ENCODE results near the gene ZNF211. TPM values are rescaled to one million over a fixed set of nuclear protein-coding genes. Genes with fewer than 3 reads are reported as not detected.
A peak's percentile ranks its signal among the peaks of the same experiment; 100 is the strongest.

Gene ZNF211
- total RNA-seq, 1 experiment from 2014 or later: 8.2 TPM

DNA sequence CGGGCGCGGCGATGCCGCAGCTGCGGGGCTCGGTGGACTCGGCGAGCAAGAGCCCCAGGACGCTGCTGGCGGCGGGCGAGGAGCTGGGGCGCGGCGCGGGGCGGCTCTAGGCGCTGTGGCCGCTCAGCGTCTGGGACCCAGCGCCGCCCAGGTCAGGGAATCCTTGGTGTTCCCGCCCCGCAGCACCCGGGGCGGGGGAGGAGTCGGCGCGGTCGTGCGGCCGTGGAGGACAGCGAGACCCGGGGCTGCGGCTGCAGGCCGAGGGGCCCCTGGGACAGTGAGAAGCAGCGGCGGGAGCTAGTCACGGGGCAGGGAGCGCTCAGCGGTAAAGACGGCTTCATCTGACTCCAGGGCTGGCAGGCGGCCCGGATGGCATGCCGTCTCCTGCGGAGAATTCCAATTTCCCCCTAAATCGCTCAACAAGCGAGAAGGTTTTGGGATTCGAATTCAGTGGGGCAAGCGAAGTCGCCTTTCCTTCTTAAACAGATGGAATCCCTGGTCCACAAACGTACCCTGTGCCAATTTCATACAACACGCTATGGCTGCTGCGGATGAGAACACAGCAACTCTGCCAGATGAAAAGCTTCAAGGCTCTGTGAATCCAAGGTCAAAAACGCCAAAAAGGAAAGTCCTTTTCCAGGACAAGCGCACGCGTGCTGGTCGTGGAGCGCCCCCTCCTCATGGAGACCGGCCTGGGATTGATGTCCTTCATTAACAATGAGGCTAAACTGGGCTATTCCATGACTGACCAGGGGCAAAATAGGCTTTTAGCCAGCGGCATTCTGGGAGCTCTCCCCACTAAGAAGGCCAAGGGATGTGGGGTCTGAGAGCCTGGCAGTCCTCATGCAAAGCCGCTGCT lies 31.5 kb downstream of the ZNF211 start:
- H3K4me3 ChIP-seq (ENCODE audit: low read depth, low read length, poor library complexity, severe bottlenecking): peak overlapping the region; percentile 51
- intact Hi-C loops (cut with micrococcal nuclease; ENCODE audit: unreplicated experiment): no loop called here
- H3K36me3 ChIP-seq (ENCODE audit: insufficient read depth, low read length, poor library complexity, severe bottlenecking): no peaks in the 10 kb centered on the region
- no peaks in the 10 kb centered on the region for H3K9me3 ChIP-seq (ENCODE audit: low read depth, low read length, poor library complexity, severe bottlenecking)
- H3K4me1 ChIP-seq (ENCODE audit: insufficient read depth, low read length, poor library complexity, severe bottlenecking): no peaks in the 10 kb centered on the region
- POLR2A ChIA-PET (ENCODE audit: low non-redundant PET): no interaction called here
- no peak for TF ChIP-seq EZH2 (IDR thresholded peaks at IDR 0.05; ENCODE audit: borderline replicate concordance, low read depth, low read length, poor library complexity, severe bottlenecking)
- TF ChIP-seq, protein P1, sequence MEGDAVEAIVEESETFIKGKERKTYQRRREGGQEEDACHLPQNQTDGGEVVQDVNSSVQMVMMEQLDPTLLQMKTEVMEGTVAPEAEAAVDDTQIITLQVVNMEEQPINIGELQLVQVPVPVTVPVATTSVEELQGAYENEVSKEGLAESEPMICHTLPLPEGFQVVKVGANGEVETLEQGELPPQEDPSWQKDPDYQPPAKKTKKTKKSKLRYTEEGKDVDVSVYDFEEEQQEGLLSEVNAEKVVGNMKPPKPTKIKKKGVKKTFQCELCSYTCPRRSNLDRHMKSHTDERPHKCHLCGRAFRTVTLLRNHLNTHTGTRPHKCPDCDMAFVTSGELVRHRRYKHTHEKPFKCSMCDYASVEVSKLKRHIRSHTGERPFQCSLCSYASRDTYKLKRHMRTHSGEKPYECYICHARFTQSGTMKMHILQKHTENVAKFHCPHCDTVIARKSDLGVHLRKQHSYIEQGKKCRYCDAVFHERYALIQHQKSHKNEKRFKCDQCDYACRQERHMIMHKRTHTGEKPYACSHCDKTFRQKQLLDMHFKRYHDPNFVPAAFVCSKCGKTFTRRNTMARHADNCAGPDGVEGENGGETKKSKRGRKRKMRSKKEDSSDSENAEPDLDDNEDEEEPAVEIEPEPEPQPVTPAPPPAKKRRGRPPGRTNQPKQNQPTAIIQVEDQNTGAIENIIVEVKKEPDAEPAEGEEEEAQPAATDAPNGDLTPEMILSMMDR (conservative IDR thresholded peaks at IDR 0.05; ENCODE audit: low read depth, low read length): no peak
- CTCF ChIA-PET: no interaction called here
- no TSS peak for BruUV-seq (replicated peaks)
- H3K27ac ChIP-seq (ENCODE audit: low read depth, low read length, poor library complexity, severe bottlenecking): no peak overlapping the region
- DNase-seq (ENCODE audit: low spot score): peak; percentile 39
- peaks cover 37% of the 10 kb centered on the region for H3K27me3 ChIP-seq (replicated peaks; ENCODE audit: insufficient read depth, low read depth, low read length, poor library complexity)

DNA sequence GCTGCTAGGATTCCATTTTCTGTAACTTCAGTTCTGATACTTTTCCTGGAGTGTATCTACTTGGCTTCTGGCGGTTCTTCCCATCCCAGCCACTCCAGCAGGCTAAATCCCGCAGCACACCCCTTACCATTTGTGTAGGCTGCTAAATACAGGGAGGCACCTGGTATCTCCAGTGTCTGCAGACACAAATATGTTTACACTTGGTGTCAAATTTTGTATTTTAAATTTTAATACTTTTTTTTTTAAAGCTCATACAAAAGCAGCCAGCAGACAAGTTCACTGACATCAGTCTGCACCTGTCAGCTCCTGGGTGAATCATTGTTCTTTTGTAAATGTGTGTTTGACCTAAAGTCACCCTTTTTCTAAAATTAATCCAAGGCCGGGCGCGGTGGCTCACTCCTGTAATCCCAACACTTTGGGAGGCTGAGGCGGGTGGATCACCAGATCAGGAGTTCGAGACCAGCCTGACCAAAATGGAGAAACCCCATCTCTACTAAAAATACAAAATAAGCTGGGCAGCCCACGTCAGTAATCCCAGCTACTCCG lies 32.4 kb downstream of the ZNF211 start:
- Histone ChIP-seq H3K27me3 (replicated peaks; ENCODE audit: insufficient read depth, low read depth, low read length, poor library complexity) (peaks cover 29% of the 10 kb centered on the region), H3K36me3 (ENCODE audit: insufficient read depth, low read length, poor library complexity, severe bottlenecking) (no peaks in the 10 kb centered on the region), H3K4me1 (ENCODE audit: insufficient read depth, low read length, poor library complexity, severe bottlenecking) (no peaks in the 10 kb centered on the region), H3K27ac (ENCODE audit: low read depth, low read length, poor library complexity, severe bottlenecking) (no peak overlapping the region), H3K9me3 (ENCODE audit: low read depth, low read length, poor library complexity, severe bottlenecking) (no peaks in the 10 kb centered on the region), H3K4me3 (ENCODE audit: low read depth, low read length, poor library complexity, severe bottlenecking) (no peak overlapping the region)
- no TSS peak for BruUV-seq (replicated peaks)
- TF ChIP-seq, protein P1 (conservative IDR thresholded peaks at IDR 0.05; ENCODE audit: low read depth, low read length): no peak
- TF ChIP-seq EZH2 (IDR thresholded peaks at IDR 0.05; ENCODE audit: borderline replicate concordance, low read depth, low read length, poor library complexity, severe bottlenecking): no peak
- ChIA-PET POLR2A (ENCODE audit: low non-redundant PET) (no interaction called here), CTCF (no interaction called here)
- no peak for DNase-seq (ENCODE audit: low spot score)
- intact Hi-C loops (cut with micrococcal nuclease; ENCODE audit: unreplicated experiment): no loop called here

DNA sequence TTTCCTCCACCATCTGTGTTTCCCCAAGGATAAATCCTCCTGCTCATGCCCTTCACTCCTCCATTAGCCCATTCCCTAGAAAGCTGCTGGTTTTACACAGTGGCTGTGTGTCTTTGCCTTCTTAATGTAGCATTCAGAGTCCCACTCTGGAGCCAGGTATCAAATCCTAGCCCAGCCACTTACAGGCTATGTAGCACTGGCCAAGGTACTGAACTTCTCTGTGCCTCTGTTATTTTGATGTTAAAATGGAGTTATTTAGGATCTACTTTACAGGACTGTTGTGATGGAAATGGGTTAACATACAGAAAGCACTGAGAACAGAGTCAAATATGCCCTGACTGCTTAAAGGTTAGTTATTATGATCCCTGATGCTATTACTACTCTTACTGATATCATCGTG lies 34.3 kb downstream of the ZNF211 start:
- TF ChIP-seq EZH2 (IDR thresholded peaks at IDR 0.05; ENCODE audit: borderline replicate concordance, low read depth, low read length, poor library complexity, severe bottlenecking): no peak
- TF ChIP-seq, protein P1 (conservative IDR thresholded peaks at IDR 0.05; ENCODE audit: low read depth, low read length): no peak
- POLR2A ChIA-PET (ENCODE audit: low non-redundant PET): no interaction called here
- CTCF ChIA-PET: no interaction called here

More for the DNA sequence above, 34.3 kb downstream of the ZNF211 start:
- no peaks in the 10 kb centered on the region for H3K9me3 ChIP-seq (ENCODE audit: low read depth, low read length, poor library complexity, severe bottlenecking)
- no TSS peak for BruUV-seq (replicated peaks)
- no peaks in the 10 kb centered on the region for H3K4me1 ChIP-seq (ENCODE audit: insufficient read depth, low read length, poor library complexity, severe bottlenecking)
- no peak overlapping the region for H3K27ac ChIP-seq (ENCODE audit: low read depth, low read length, poor library complexity, severe bottlenecking)
- H3K27me3 ChIP-seq (replicated peaks; ENCODE audit: insufficient read depth, low read depth, low read length, poor library complexity): peaks cover 24% of the 10 kb centered on the region
- DNase-seq (ENCODE audit: low spot score): no peak
- H3K4me3 ChIP-seq (ENCODE audit: low read depth, low read length, poor library complexity, severe bottlenecking): no peak overlapping the region
- intact Hi-C loops (cut with micrococcal nuclease; ENCODE audit: unreplicated experiment): no loop called here
- H3K36me3 ChIP-seq (ENCODE audit: insufficient read depth, low read length, poor library complexity, severe bottlenecking): no peaks in the 10 kb centered on the region

All from A673 (cell line).